GM21723 (cell line): ENCODE measurements around the gene PDIK1L.
A peak's percentile ranks its signal among the peaks of the same experiment; 100 is the strongest.
"Not testable (repeated sequence)": the region's sequence is repeated elsewhere in the genome, so short reads cannot be mapped to it uniquely, and the experiment has no call there.

Experiments used
- ATAC-seq: cut with Tn5 transposase; IDR thresholded peaks from one replicate; pipeline ENCODE4 v1.9.1; 2021; ENCODE audit warnings: mild to moderate bottlenecking, moderate library complexity; ENCODE audit not compliant: unreplicated experiment

Gene PDIK1L

DNA sequence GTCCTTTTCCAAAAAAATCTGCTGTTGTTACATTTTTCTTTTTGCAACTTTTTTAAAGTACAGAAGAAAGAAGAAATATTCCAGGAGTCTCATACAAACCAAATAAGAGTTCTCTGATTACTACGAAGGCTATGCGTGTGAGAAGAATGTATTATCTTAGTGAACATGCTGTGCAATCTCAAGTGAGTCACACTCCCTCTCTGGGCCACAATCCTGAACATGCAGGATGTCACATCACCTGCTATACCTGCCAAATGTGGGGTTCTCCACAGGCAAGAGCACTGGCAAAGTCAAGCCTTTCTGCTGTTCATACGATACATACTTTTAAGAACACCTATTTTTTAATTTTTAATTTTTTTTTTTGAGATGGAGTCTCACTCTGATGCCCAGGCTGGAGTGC, 22.5 kb upstream of the PDIK1L start:
- ATAC-seq = no peak

DNA sequence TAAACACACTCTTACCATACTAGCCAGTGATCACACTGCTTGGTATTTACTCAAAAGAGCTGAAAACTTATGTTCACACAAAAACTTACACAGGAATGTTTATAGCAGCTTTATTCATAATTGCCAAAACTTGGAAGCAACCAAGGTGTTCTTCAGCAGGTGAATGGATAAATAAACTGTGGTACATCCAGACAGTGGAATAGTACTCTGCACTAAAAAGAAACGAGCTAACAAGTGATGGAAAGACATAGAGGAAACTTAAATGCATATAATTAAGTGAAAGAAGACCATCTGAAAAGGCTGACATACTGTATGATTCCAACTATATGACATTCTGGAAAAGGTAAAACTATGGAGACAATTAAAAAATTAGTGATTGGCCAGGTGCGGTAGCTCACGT, 20.7 kb upstream of the PDIK1L start:
- ATAC-seq = no peak

- ATAC-seq = no peak
Observed at GRCh38 chr1:26092422-26092821, 19.2 kb upstream of the PDIK1L start.

DNA sequence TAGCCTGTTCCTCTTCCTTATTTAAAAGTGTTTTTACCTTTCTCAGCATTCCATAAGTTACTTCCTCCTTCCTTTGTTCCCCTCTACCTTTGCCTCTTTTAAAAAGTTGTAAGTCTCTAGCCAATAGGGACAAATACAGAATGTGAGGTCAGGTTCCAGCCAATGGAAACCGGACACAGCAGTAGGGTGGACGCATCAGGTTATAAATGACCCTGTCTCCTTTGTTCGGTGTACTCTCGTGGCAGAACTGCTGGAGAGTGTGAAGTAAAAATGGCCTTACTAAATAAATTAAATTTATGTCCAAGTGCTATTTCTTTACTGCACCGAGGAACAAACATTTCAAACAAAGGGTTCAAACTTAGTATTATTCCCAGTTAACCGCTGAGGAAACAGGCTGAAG, 18.1 kb upstream of the PDIK1L start:
- ATAC-seq = not testable (repeated sequence)

GRCh38 chr1:26094076-26094669, 17.5 kb upstream of the PDIK1L start:
- ATAC-seq = no peak

DNA sequence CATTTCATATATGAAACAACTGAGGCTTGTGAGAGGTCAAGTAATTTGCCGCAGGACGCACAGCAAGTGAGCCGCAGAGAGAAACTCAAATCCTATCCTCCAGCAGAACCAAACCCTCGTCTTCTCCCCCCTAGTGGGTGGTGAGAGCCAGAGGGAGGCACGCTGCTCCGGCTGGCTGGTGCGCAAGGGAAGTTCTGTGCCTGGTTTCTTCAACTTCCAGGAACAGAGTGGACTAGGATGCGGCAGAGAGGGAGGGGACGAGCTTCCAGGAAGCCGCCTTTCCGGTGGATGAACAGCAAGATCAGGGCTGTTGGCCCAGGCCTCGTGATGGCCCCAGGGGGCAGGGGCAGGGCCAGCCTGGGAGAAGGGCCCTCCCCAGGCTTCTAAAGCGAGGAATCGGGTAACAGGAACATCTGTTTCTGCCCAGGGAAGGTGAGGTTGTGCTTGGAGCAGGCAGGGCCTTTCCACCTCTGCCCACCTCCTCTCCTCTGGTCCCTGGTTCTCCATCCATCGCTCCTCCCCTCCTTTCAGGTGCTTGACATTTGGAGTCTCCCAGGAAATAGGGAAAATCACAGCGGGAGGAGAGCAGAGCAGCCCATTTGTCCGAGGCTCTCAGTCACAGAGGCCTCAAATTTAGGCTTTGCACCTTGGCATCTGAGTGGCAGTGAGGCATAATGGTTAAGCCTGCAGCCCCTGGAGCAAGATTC, 16.8 kb upstream of the PDIK1L start:
- ATAC-seq = no peak

GRCh38 chr1:26096471-26096870, 15.2 kb upstream of the PDIK1L start:
- no peak for ATAC-seq

- no peak for ATAC-seq
Observed at GRCh38 chr1:26097696-26098095, 13.9 kb upstream of the PDIK1L start.

GRCh38 chr1:26098602-26099001, 13.0 kb upstream of the PDIK1L start:
- ATAC-seq = no peak

- no peak for ATAC-seq
Observed at GRCh38 chr1:26099780-26100179, 11.8 kb upstream of the PDIK1L start.

DNA sequence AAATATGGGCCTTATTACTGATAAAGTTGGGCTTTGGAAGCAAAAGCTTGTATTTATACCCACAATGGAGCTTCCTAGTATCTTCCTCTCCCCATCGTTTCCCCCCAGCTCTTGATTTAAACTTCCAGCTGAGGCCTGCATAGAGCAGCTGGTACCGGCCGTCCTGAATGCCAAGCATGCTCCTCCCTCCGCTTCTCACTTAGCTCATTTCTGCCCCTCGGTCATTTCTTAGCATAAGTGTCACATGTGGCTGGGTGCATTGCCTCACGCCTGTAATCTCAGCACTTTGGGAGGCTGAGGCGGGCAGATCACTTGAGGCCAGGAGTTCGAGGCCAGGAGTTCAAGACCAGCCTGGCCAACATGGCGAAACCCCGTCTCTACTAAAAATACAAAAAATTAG, 11.4 kb upstream of the PDIK1L start:
- ATAC-seq = not testable (repeated sequence)

DNA sequence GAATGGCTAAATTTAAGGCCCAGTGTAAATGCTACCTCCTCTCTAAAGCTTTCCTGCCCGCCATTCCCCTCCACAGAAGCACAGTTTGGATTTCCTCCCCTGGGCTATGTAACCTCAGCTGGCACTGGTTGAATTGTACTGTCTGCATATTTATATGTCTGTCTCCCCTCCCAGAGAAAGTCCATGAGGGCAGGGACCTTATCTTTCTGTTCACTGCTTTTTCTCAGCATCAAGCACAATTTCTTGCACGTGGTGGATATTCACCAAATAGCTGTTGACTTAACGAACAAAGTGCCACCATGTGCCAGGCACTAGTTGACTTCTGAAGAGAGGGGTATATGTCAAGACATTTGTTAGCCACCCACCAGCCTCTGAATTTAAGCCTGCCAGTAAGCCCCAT, 9.5 kb upstream of the PDIK1L start:
- ATAC-seq = no peak

DNA sequence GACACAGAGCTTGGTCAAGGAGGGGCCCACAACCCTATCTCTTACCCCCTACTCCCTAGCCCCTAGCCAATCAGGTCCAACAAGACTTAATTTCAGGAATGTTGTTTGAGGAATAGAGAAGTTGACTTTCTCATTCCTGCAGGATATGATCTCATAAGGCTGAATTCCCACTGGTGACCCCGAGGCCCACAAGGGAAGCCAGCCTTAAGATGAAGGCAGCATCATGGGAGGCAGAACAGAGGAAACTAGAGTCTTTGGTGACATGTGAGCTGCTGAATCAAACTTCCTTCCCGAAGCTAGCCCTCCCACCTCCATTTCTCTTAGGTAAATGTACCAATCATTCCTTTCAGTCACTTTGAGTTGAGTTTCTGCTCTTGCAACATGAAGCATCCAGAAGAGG, 9.1 kb upstream of the PDIK1L start:
- ATAC-seq = no peak

GRCh38 chr1:26105226-26105548, 6.4 kb upstream of the PDIK1L start:
- not testable (repeated sequence) for ATAC-seq

DNA sequence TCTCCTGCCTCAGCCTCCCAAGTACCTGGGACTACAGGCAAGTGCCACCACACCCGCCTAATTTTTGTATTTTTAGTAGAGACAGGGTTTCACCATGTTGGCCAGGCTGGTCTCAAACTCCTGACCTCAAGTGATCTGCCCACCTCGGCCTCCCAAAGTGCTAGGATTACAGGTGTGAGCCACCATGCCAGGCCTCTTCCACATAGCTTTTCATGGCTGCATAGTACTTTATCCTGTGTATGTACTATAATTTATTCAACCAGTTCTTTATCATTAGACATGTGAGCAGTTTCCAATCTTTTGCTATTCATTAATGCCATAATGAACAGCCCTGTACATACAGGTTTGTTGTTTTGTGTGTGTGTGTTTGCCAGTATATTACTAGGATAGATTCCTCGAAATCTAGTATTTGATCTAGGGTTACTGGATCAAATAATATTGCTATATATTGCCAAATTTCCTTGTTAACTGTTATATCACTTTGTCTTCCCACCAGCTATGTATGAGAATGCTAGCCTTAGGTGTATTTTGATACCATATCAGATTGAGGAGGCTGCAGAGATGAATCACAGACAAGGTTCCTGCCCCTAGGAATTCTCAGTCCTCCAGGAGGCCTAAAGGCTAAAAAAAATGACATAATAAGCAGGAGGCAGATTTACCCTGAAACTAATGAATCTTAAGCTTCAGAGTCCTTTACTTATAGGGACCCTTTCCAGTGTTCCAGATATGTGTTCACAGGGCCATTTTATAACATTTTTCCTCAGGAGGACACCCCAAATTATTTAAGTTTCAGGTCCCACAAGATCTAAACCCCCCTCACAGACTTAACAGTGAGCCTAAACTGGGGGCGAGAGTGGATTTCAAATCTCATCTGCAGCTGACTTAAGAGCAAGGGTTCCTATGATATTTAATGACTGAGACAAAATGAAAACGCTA, 2.1 kb upstream of the PDIK1L start:
- ATAC-seq = no peak

DNA sequence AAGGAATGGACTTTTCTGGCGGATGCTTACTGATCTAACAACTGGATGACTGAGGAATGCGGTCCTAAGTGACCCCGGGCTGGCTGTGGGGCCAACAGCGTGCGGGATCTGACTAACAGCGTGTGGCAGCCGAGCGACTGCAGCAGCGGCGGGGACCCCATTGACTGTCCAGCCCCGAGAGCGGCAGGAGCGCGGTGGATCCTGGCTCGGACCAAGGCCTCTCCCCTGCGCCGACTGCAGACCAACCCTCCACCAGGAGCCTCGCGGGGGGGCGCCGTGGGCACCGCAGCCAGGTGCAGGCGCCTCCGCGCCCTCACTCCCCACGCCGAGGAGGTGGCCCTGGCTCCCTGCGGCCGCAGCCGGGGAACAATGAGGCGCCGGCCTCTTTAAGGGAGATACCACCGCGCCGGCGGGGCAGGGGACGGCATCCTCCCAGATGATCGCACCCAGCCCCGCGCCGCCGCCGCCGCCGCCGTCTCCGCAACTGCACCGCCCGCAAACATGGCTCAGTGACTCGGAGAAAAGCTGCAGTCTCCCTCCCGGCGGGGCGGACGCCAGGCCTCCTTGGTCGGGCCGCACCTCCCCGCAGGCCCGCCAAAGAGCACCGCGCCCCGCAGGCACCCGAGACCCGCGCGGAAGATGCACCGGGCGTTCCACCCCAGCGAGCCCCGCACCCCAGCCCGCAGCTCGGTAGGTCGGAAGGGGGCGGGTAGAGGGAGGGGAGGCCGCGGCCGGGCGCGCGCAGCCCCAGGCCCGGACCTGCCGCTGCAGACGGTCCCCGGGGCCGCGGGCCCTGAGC, 694 bp upstream of the PDIK1L start:
- ATAC-seq = peak; percentile 58

GRCh38 chr1:26112407-26112775, 767 bp downstream of the PDIK1L start:
- ATAC-seq = peak; percentile 11

GRCh38 chr1:26114165-26114927, 2.7 kb downstream of the PDIK1L start:
- no peak for ATAC-seq

- ATAC-seq = no peak
Observed at GRCh38 chr1:26119892-26120608, 8.4 kb downstream of the PDIK1L start.
